Epithelial cell of proximal tubule (primary cell): ENCODE data around the gene TSHZ3. TPM values are rescaled to one million over a fixed set of nuclear protein-coding genes. Genes with fewer than 3 reads are reported as not detected.

ENCODE experiments used
- DNase-seq: peaks from one replicate; pipeline ENCODE4 v3.0.0-alpha.2; 2011; ENCODE audit warnings: low read depth
- H3K4me3 ChIP-seq: 2 replicates; pipeline ENCODE4 v1.5.1; 2011; ENCODE audit warnings: low read depth, mild to moderate bottlenecking, low read length
- CTCF ChIP-seq: conservative IDR thresholded peaks from 2 replicates; pipeline ENCODE4 v1.5.1; 2012; ENCODE audit warnings: low read depth, mild to moderate bottlenecking, low read length
- total RNA-seq: library from RNA; depleted of rRNA; stranded (reverse); fragments of >200 nt; gene quantifications from 2 replicates; pipeline ENCODE4 v1.2.3, GENCODE V29; 2015

Gene TSHZ3
- total RNA-seq, 1 donor from 2014 or later = 0.12 TPM

GRCh38 chr19:31255831-31256592 lies 93.2 kb downstream of the TSHZ3 start:
- no peak overlapping the region for H3K4me3 ChIP-seq
- DNase-seq = no peak
- no peak for TF ChIP-seq CTCF

GRCh38 chr19:31255174-31255799 lies 93.9 kb downstream of the TSHZ3 start:
- no peak for DNase-seq
- no peak for TF ChIP-seq CTCF
- no peak overlapping the region for H3K4me3 ChIP-seq

- no peak overlapping the region for H3K4me3 ChIP-seq
- no peak for TF ChIP-seq CTCF
- no peak for DNase-seq
Measured at GRCh38 chr19:31254611-31255010, 94.6 kb downstream of the TSHZ3 start.

GRCh38 chr19:31254180-31254551 lies 95.1 kb downstream of the TSHZ3 start:
- TF ChIP-seq CTCF = no peak
- no peak overlapping the region for H3K4me3 ChIP-seq
- no peak for DNase-seq

- no peak overlapping the region for H3K4me3 ChIP-seq
- no peak for DNase-seq
- TF ChIP-seq CTCF = no peak
Measured at GRCh38 chr19:31253526-31254179, 95.6 kb downstream of the TSHZ3 start.

- TF ChIP-seq CTCF = no peak
- no peak overlapping the region for H3K4me3 ChIP-seq
- no peak for DNase-seq
Measured at GRCh38 chr19:31252441-31252840, 96.8 kb downstream of the TSHZ3 start.
